Neural cell (in vitro differentiated cells): Measurements from ENCODE around the gene SULT1B1.

Experiments used
- EP300 ChIP-seq: fragments of 450-650 bp; conservative IDR thresholded peaks from 2 replicates; pipeline ENCODE4 v1.6.1; 2014; ENCODE audit warnings: antibody characterized with exemption, mild to moderate bottlenecking, moderate library complexity; ENCODE audit not compliant: poor library complexity, severe bottlenecking
- EZH2 ChIP-seq: fragments of 200-600, 300-800 bp; shearing (Covaris generic), sonication (generic); IDR thresholded peaks from 2 replicates; pipeline ENCODE4 v1.6.1; 2014; ENCODE audit warnings: antibody characterized with exemption, low read length, borderline replicate concordance, mild to moderate bottlenecking; ENCODE audit not compliant: insufficient read depth, poor library complexity, severe bottlenecking
- MXI1 ChIP-seq: fragments of 450-650 bp; conservative IDR thresholded peaks from 2 replicates; pipeline ENCODE4 v1.6.1; 2014; ENCODE audit warnings: antibody characterized with exemption, mild to moderate bottlenecking; ENCODE audit not compliant: poor library complexity, severe bottlenecking
- POLR2AphosphoS5 ChIP-seq: IDR thresholded peaks from 2 replicates; pipeline ENCODE4 v1.6.1; 2012
- RAD21 ChIP-seq: fragments of 450-650 bp; conservative IDR thresholded peaks from 2 replicates; pipeline ENCODE4 v1.6.1; 2014; ENCODE audit warnings: antibody characterized with exemption, mild to moderate bottlenecking, moderate library complexity
- SMC3 ChIP-seq: fragments of 450-650 bp; conservative IDR thresholded peaks from 2 replicates; pipeline ENCODE4 v1.6.1; 2014; ENCODE audit warnings: antibody characterized with exemption, mild to moderate bottlenecking, moderate library complexity; ENCODE audit not compliant: poor library complexity
- TAF1 ChIP-seq: IDR thresholded peaks from 2 replicates; pipeline ENCODE4 v1.6.1; 2012; ENCODE audit warnings: low read depth
- TF ChIP-seq, protein P1 (sequence below): fragments of 450-650 bp; IDR thresholded peaks from 2 replicates; pipeline ENCODE4 v1.5.1; 2014; ENCODE audit warnings: antibody characterized with exemption, mild to moderate bottlenecking, moderate library complexity; ENCODE audit not compliant: poor library complexity, severe bottlenecking
- TF ChIP-seq, protein P2 (sequence below): IDR thresholded peaks from 2 replicates; pipeline ENCODE4 v1.6.1; 2012; ENCODE audit warnings: borderline replicate concordance

- TF ChIP-seq, protein P1, sequence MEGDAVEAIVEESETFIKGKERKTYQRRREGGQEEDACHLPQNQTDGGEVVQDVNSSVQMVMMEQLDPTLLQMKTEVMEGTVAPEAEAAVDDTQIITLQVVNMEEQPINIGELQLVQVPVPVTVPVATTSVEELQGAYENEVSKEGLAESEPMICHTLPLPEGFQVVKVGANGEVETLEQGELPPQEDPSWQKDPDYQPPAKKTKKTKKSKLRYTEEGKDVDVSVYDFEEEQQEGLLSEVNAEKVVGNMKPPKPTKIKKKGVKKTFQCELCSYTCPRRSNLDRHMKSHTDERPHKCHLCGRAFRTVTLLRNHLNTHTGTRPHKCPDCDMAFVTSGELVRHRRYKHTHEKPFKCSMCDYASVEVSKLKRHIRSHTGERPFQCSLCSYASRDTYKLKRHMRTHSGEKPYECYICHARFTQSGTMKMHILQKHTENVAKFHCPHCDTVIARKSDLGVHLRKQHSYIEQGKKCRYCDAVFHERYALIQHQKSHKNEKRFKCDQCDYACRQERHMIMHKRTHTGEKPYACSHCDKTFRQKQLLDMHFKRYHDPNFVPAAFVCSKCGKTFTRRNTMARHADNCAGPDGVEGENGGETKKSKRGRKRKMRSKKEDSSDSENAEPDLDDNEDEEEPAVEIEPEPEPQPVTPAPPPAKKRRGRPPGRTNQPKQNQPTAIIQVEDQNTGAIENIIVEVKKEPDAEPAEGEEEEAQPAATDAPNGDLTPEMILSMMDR, result no peak
- TF ChIP-seq EP300 (no peak), POLR2AphosphoS5 (no peak), MXI1 (no peak), RAD21 (no peak), EZH2 (no peak), SMC3 (no peak), TAF1 (no peak)
- TF ChIP-seq, protein P2, sequence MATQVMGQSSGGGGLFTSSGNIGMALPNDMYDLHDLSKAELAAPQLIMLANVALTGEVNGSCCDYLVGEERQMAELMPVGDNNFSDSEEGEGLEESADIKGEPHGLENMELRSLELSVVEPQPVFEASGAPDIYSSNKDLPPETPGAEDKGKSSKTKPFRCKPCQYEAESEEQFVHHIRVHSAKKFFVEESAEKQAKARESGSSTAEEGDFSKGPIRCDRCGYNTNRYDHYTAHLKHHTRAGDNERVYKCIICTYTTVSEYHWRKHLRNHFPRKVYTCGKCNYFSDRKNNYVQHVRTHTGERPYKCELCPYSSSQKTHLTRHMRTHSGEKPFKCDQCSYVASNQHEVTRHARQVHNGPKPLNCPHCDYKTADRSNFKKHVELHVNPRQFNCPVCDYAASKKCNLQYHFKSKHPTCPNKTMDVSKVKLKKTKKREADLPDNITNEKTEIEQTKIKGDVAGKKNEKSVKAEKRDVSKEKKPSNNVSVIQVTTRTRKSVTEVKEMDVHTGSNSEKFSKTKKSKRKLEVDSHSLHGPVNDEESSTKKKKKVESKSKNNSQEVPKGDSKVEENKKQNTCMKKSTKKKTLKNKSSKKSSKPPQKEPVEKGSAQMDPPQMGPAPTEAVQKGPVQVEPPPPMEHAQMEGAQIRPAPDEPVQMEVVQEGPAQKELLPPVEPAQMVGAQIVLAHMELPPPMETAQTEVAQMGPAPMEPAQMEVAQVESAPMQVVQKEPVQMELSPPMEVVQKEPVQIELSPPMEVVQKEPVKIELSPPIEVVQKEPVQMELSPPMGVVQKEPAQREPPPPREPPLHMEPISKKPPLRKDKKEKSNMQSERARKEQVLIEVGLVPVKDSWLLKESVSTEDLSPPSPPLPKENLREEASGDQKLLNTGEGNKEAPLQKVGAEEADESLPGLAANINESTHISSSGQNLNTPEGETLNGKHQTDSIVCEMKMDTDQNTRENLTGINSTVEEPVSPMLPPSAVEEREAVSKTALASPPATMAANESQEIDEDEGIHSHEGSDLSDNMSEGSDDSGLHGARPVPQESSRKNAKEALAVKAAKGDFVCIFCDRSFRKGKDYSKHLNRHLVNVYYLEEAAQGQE, result no peak
These were observed 21.5 kb downstream of the SULT1B1 start for GRCh38 chr4:69738872-69739271.
